GM11168 (cell line): Measurements from ENCODE around the gene MMP19.
"Not testable (repeated sequence)": the region's sequence is repeated elsewhere in the genome, so short reads cannot be mapped to it uniquely, and the experiment has no call there.

Source experiments
- in situ Hi-C: fragments of 300-500 bp; cut with MboI; formaldehyde crosslinking; loops from one replicate; pipeline ENCODE4 v1.12.0; 2022; ENCODE audit warnings: low sequenced_read_pairs; ENCODE audit not compliant: unreplicated experiment

MMP19 gene, protein sequence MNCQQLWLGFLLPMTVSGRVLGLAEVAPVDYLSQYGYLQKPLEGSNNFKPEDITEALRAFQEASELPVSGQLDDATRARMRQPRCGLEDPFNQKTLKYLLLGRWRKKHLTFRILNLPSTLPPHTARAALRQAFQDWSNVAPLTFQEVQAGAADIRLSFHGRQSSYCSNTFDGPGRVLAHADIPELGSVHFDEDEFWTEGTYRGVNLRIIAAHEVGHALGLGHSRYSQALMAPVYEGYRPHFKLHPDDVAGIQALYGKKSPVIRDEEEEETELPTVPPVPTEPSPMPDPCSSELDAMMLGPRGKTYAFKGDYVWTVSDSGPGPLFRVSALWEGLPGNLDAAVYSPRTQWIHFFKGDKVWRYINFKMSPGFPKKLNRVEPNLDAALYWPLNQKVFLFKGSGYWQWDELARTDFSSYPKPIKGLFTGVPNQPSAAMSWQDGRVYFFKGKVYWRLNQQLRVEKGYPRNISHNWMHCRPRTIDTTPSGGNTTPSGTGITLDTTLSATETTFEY

DNA sequence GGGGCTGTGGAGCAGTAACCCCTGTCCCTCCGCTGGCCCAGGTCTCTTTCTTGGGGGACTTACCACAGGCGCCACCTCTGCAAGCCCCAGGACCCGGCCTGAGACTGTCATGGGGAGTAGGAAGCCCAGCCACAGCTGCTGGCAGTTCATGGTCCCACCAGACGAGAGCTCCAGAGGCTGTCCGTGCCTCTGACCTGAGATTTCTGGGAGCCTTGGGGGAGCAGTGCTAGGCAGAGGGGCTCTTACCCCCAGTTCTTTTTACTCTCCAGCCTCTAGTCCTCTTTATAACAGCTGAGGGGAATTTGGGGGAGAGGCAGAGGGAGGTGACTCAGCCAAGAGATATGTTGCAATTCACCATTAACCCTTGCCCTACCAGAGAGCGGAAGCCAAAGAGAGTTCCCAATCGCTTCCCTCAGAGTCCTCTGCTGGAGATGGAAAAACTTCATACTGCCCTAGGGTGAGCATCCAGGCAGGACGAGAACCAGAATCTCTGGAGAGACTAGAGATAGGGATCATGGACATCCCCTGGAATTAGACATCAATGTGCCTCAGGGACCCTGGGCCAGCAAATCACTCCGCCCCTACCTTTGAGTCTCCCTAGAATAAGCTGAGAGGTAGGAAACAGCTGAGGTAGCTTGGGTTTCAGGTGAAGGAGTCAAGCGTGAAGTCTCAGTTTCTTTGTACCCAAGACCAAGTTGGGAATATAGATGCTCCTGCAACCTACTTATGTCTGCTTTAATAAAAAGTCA, at the start of gene MMP19:
TSS of gene MMP19 (minus strand) at position 256 of the 749 bp plus-strand sequence. CDS start at position 150, 106 bp downstream.
- in situ Hi-C loops: no loop called here

DNA sequence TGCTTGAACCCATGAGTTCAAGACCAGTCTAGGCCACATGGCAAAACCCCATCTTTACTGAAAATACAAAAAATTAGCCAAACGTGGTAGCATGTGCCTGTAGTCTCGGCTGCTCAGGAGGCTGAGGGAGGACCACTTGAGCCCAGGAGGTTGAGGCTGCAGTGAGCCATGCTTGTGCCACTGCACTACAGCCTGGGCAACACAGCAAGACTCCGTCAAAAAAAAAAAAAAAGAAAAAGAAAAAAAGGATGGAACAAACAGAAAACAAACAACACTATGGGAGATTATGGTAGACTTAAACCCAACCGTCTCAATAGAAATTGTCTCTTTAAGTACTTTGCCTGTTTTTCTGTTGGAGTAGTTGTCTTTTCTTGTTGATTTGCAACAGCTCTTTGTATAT, 48.6 kb upstream of the MMP19 start:
- in situ Hi-C loops: no loop called here

DNA sequence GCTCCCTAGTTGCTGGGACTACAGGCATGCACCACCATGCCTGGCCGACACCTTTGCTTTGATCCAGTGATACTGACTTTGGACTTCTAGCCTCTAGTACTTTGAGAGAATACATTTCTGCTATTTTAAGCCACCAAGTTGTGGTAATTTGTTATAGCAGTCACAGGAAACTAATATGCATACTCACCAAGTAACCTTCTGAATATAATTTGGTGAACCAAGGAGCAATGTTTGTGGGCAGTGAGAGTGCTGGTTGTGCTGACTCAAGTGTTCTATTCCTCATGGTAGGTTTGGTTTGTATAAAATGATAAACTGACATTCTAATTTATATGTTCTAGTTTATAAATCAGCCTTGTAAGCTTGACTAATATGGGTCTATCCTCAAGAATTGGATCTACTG, 42.4 kb upstream of the MMP19 start:
- in situ Hi-C loops: no loop called here

DNA sequence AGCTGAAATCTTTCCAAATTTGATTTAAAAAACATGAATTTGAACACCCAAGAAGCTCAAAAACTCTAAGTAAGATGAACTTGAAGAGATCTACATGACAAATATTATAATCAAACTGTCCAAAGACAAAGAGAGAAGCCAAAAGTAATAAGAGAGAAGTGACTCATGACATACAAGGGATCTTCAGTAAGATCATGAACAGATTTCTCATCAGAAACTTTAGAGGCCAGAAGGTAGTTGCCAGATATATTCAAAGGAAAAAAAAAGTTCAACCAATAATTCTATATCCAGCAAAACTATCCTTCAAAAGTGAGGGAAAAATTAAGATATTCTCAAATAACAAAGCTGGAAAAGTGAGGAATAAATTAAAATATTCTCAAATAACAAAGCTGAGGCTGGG, 35.1 kb upstream of the MMP19 start:
- in situ Hi-C loops: no loop called here

DNA sequence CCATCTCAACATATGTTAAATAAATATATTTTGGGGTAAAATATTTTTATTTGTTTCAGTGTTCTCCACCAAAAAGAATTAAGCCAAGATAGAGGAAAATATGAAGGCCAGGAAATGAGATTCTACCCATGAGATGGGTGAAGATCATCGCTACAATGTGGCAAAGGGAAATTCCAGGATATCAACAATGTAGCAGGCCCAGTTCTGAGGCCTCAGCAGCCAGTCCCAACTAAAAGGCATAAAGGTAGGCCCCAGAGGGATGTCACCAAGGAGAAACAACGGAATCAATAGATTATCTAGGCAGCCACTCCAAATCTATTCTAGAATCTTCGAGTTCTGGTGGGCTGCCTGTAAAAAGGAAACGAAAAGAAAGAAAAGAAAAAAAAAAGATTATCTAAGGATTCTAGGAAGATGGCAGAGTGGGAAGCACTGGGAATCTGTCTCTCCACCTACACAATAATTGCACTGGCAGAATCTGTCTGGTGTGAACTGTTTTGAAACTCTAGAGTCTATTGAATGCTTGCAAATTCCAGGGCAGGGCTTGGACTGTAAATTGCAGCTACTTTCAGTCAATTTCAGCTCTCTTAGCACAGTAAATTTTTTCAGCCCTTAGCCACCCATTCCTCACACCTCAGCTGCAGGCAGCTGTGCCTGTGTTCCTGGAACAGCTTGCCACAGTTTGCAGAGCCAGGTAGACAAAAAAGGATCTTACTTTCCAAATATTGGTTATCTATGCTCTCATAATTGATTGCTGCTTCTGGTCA, 33.1 kb upstream of the MMP19 start:
- in situ Hi-C loops: no loop called here

DNA sequence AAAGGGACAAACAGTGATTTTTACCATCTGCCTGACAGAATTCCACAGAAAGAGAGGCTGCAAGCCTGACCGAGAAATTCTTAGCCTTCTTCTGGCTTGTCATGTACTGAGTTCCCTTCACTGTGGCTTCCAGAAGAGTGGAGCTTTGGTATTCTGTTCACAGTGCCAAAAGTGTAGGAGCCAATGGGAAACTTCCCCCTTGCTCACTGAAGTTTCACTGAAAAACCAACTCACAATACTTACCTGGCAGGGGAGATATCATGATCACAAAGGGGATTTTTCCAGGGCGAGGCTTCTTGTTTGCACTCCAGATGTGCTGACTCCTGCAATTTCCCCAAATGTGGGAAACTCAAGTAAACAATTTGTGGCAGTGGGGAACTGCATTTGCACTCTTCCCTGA, 31.7 kb upstream of the MMP19 start:
- in situ Hi-C loops: no loop called here

DNA sequence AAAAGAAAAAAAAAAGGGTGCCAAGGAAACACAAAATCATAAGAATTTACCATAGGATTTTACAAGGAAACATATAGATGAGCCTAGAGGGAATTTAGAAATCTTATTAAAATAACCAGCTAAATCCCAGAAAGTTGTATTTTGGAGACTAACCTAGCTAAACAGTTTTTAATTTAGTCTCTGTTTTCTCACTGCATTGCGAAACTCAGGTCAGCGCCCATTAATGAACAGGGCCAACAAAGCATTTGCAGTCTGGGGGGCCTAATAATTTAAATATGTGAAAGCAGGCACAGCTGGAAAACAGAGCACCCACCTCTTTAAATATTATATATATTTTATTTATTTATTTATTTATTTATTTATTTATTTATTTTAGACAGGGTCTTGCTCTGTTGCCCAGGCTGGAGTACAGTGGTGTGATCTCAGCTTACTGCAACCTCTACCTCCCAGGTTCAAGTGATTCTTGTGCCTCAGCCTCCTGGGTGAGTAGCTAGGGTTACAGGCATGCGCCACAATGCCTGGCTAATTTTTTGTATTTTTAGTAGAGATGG, 23.8 kb upstream of the MMP19 start:
- in situ Hi-C loops: not testable (repeated sequence)

DNA sequence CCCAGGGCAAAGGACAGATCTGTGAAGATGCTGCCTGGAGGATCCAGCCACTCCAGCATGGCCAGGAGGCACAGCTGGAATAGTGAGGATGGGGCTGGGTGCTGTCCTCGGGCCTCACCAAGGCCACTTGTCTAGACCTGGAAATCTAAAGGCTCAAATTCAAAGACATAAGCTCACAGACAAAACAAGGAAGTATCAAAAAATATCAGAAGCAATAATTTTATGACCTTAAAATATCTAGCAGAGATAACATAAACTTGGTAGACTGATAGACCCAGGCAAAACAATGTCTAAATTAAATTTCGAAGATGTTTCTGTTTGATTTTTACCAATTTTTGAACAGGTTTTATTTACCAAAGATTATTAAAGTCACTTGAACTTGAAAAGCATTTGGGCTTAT, 22.6 kb upstream of the MMP19 start:
- in situ Hi-C loops: no loop called here

DNA sequence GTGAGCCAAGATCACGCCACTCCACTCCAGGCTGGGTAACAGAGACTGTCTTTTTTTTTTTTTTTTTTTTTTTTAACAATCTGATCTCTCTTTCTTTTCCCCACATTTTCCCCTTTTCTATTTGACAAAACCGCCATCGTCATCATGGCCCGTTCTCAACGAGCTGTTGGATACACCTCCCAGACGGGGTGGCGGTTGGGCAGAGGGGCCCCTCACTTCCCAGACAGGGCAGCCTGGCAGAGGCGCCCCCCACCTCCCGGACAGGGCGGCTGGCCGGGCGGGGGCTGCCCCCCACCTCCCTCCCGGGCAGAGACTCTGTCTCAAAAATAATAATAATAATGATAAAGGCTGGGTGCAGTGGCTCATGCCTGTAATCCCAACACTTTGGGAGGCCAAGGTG, 20.2 kb upstream of the MMP19 start:
- in situ Hi-C loops: not testable (repeated sequence)

DNA sequence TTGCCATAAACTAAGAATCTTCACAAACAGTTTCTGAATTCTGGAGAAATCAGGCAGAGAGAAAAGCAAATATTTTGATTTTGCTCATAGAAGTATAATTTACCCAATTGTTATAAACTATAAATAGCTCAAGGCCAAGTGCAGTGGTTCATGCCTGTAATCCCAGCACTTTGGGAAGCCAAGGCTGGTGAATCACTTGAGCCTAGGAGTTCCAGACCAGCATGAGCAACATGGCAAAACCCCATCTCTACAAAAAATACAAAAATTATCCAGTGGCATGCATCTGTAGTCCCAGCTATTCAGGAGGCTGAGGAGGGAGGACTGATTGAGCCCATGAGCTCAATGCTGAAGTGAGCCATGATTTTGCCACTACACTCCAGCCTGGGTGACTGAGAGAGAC, 19.6 kb upstream of the MMP19 start:
- in situ Hi-C loops: no loop called here

DNA sequence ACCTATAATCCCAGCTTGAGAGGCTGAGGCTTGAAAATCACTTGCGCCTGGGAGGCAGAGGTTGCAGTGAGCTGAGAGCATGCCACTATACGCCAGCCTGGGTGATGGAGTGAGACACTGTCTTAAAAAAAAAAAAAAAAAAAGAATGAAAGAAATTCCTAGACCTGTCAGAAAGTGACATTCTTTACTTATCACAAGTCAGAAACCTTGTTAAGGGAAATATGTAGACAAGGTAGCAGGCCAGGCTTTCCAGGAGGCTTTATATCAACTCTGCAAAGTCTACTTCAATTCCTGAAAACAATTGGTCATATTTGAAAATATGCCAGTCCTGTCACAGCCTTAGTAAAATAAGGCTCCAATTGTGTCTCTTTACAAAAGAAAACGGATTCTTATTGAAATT, 19.1 kb upstream of the MMP19 start:
- in situ Hi-C loops: no loop called here

DNA sequence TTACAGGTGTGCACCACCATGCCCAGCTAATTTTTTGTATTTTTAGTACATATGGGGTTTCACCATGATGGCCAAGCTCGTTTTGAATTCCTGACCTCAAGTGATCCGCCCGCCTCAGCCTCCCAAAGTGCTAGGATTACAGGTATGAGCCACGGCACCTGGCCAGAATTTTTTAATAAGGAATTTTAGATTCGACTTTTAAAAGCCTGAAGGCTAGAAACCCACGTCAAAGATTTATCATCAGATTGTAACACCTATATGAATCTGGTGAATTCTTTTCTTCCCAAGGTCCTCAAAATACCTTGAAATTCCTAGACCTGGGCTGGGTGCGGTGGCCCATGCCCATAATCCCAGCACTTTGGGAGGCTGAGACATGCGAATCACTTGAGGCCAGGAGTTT, 18.7 kb upstream of the MMP19 start:
- in situ Hi-C loops: no loop called here

DNA sequence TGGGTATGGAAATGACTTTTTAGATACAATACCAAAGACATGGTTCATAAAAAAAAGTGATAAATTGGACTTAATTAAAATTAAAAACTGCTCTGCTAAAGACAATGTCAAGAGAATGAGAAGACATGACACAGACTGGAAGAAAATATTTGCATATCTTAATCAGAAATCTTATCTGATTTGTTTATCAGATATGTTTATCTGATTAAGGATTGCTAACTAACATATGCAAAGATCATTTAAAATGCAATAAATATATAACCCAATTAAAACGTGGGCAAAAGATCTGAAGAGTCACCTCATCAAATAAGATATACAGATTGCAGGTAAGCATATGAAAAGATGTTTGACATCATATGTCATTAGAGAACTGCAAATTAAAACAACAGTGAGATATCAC, 10.0 kb upstream of the MMP19 start:
- in situ Hi-C loops: no loop called here

DNA sequence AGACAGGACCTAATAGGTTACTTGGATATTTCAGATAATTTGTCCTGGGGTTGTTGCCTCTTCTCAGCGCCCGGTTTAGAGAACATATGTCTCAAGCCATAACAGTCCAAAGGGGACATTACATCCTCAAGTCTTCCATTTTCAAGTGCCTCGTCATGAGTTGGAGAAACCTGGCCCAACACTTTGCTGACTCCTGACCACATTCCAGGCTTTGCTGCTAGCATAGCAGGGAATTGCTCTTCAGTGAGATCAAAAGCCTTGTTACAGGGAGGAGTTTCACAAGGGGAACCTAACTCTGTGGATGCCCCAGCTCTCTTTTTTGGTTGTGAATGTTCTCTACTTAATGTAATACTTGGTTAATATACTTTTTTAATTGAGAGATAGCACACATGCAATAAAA, 8.2 kb upstream of the MMP19 start:
- in situ Hi-C loops: no loop called here

DNA sequence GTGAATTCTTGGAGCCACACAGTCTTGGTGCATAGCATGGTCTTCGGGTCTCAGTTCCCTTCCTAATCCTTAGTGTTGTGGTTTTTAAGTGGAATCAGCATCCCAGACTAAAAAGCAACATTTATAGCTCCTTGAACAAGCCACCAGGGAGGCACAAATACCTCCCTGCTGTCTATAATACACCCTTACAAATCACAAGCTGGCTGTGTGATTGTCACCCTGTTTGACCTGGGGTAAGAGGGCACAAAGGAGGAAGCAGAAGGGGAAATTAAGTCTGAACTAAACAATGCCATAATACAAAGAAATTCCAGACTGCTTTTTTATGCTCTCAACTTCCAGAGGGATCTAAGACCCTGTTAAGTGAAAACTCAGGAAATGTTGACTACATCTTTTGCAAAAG, 7.7 kb upstream of the MMP19 start:
- in situ Hi-C loops: no loop called here

DNA sequence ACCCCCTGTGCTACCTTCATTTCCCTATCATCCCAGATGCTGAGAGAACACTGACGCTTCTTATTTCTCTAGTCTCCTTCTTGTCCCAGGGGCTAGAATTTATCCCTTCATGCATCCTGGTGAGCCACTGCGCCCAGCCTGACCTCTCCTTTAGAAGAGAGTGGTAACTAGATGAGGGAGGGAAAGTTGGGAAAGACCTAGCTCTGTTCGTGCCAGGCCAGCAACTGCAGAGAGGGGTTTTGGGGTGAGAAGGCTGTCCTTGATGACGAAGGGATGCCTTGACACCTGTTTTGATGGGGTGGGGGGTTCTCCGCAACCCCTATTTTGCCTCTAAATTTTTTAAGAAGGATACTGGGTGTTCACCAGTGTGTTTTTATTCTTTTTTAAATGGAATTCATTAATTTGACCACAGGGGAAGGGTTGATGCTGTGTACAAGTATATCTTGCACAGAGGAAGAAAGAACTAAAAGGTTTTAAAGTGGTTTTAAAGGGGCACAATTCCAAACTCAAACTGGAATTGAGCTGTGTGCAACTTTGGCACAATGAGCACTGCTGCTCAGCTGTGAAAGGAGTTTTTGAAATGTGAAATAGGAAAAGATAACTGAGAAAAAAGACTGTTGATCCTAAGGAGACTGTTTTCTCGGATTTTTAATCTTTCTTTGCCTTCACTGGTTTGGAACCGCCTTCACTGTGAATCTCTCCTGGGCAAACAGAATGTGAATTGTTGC, 7.0 kb upstream of the MMP19 start:
- in situ Hi-C loops: no loop called here

DNA sequence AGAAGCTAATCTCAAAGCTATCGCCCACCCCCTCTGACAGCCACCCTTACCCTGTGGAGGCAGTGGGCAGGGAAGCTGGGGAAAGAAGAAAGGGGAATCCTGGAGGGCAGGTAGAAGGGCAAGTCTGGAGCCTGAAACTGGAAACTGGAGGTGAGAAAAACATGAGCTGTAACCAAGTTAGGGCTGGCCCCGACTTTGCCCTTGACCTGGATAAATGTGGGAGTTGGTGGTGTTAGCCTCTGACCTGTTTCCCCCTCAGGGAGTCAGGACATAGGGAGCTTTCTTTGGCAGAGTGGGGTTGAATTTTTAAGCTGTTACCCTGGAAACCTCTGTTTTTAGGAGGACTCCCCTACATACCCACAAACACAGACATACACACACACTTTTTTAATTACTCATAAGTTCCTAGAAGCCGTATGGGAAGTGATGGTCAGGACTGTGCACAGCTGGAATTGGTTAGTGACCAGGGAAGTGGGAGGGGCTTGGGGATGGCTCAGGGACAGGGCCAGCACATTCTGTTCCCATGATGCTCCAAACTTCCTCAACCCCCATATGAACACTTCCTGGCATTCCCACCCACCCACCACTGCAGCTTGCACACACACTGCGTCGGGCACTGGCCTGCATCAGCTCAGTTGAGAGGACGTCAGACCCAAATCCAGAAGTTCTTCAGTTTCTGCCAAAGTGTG, 5.0 kb upstream of the MMP19 start:
- in situ Hi-C loops: no loop called here

DNA sequence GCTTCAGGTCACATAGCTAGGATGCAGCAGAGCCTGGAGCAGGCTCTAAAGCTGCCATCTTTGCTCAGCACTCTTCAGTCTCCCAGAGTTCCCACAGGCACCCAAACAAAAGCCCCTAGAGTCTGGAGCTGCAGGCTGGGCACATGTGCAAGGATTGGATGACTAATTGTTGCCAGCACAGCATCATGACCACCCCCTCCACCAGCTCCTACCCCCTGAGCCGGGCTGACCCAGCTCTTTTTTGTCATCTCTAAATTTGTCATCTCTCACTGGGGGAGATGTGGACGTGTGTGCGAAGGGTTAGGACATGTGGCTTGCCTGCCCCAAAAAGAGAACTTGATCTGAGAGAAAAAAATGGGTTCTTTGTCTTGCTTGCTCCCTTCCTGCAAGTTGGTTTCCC, 4.3 kb upstream of the MMP19 start:
- in situ Hi-C loops: no loop called here

DNA sequence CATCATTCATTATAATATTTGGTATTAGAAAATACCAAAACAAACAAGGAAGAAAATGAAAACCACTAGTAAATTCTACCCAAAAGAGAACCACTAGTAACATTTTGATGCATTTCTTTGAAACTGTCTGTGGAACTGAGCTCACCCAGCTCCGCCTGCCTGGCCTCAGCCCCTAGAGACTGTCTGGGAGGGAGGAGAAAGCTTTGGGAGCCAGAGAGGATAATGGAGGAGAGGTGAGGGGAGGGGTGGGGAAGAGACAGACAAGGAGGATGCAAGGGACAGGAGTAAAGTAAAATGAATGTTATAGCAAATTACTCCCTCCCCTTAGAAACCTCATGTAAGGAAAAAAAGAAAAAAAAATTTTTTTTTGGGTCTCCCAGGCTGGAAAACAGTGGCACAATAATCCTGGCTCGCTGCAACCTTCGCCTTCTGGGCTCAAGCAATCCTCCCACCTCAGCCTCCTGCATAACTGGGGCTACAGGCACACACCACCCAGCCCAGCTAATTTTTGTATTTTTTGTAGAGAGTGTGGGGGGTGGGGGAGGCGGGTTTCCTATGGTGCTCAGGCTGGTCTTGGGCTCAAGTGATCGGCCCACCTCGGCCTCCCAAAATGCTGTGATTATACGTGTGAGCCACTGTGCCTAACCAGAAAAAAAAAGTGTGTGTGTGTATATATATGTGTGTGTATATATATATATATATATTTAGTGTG, 3.2 kb upstream of the MMP19 start:
- in situ Hi-C loops: no loop called here
